Stimulated activated CD4-positive, alpha-beta T cell treated with anti-CD3 and anti-CD28 coated beads, Interleukin-4, amount 100 ng/mL, for 1 hour (primary cell): ENCODE data around the gene TMCC3.
"Not testable (repeated sequence)": the region's sequence is repeated elsewhere in the genome, so short reads cannot be mapped to it uniquely, and the experiment has no call there.

ENCODE experiments used
- DNase-seq: peaks from one replicate; pipeline ENCODE4 v3.0.0-alpha.2; 2020

The TMCC3 gene

GRCh38 chr12:94633401-94633800, 17.0 kb downstream of the TMCC3 start:
- DNase-seq = no peak

- DNase-seq = no peak
Measured at GRCh38 chr12:94631058-94631457, 19.3 kb downstream of the TMCC3 start.

- no peak for DNase-seq
Measured at GRCh38 chr12:94628819-94629472, 21.4 kb downstream of the TMCC3 start.

- DNase-seq = no peak
Measured at GRCh38 chr12:94628369-94628768, 22.0 kb downstream of the TMCC3 start.

GRCh38 chr12:94625531-94625930, 24.8 kb downstream of the TMCC3 start:
- DNase-seq = no peak

- DNase-seq = no peak
Measured at GRCh38 chr12:94623161-94623920, 27.0 kb downstream of the TMCC3 start.

GRCh38 chr12:94622475-94622874, 27.9 kb downstream of the TMCC3 start:
- DNase-seq = no peak

GRCh38 chr12:94621662-94622359, 28.5 kb downstream of the TMCC3 start:
- DNase-seq = no peak

- no peak for DNase-seq
Measured at GRCh38 chr12:94620621-94621020, 29.7 kb downstream of the TMCC3 start.

GRCh38 chr12:94618995-94619695, 31.2 kb downstream of the TMCC3 start:
- DNase-seq = peak; percentile 4

- DNase-seq = no peak
Measured at GRCh38 chr12:94617101-94617500, 33.3 kb downstream of the TMCC3 start.

GRCh38 chr12:94616203-94616729, 34.1 kb downstream of the TMCC3 start:
- DNase-seq = no peak

- DNase-seq = no peak
Measured at GRCh38 chr12:94615260-94616181, 34.8 kb downstream of the TMCC3 start.

- DNase-seq = no peak
Measured at GRCh38 chr12:94614288-94614721, 36.1 kb downstream of the TMCC3 start.

- DNase-seq = no peak
Measured at GRCh38 chr12:94609917-94610443, 40.4 kb downstream of the TMCC3 start.

- not testable (repeated sequence) for DNase-seq
Measured at GRCh38 chr12:94606810-94607209, 43.5 kb downstream of the TMCC3 start.

GRCh38 chr12:94604366-94604698, 46.0 kb downstream of the TMCC3 start:
- DNase-seq = no peak

GRCh38 chr12:94603434-94604365, 46.7 kb downstream of the TMCC3 start:
- DNase-seq = peak; percentile 54

- no peak for DNase-seq
Measured at GRCh38 chr12:94602024-94602423, 48.3 kb downstream of the TMCC3 start.

GRCh38 chr12:94601307-94601706, 49.0 kb downstream of the TMCC3 start:
- DNase-seq = not testable (repeated sequence)
